K562 (cell line): ENCODE data around the gene TSPAN15. TPM values are rescaled to one million over a fixed set of nuclear protein-coding genes. Genes with fewer than 3 reads are reported as not detected.

ENCODE experiments used
- BRD4 ChIP-seq: fragments of 200-600 bp; sonication (generic); IDR thresholded peaks from 2 replicates; pipeline ENCODE4 v1.6.1; 2017; ENCODE audit warnings: inconsistent platforms
- CBX8 ChIP-seq: fragments of 200-600 bp; sonication (generic); IDR thresholded peaks from 2 replicates; pipeline ENCODE4 v1.6.1; 2012; ENCODE audit warnings: borderline replicate concordance, mixed run types, low read depth, mild to moderate bottlenecking, moderate library complexity, mixed read lengths, low read length, control low read depth, inconsistent platforms; ENCODE audit not compliant: poor library complexity, severe bottlenecking; ENCODE audit errors: extremely low read depth
- CEBPG ChIP-seq, 3 experiments: fragments of 200-800 bp in 1 of 3; sonication (Bioruptor generic) in 1 of 3; sonication (generic) in 1 of 3; formaldehyde crosslinking in 1 of 3; IDR thresholded peaks in 2 of 3; conservative IDR thresholded peaks in 1 of 3; 2 replicates each; pipeline versions ENCODE4 v1.6.1 to v1.8.0; 2016 to 2022; ENCODE audit warnings: missing compliant biosample characterization in 2 of 3, missing genetic modification characterization in 2 of 3, mild to moderate bottlenecking in 1 of 3, missing genetic modification reagents in 1 of 3
- DMBX1 ChIP-seq: fragments of 250-450 bp; sonication (Bioruptor Pico); IDR thresholded peaks from 2 replicates; pipeline ENCODE4 v1.8.0; 2022; ENCODE audit warnings: inconsistent platforms, mild to moderate bottlenecking, moderate library complexity, borderline replicate concordance
- EHMT2 ChIP-seq: fragments of 450-650 bp; IDR thresholded peaks from 2 replicates; pipeline ENCODE4 v1.6.1; 2018; ENCODE audit warnings: antibody characterized with exemption
- EP300 ChIP-seq: IDR thresholded peaks from 2 replicates; pipeline ENCODE4 v1.6.1; 2012; ENCODE audit warnings: low read length, improper control_type of control experiment
- NCOA6 ChIP-seq: fragments of 450-650 bp; IDR thresholded peaks from 2 replicates; pipeline ENCODE4 v1.6.1; 2017; ENCODE audit warnings: mild to moderate bottlenecking
- NFIC ChIP-seq: fragments of 450-650 bp; IDR thresholded peaks from 2 replicates; pipeline ENCODE4 v1.6.1; 2017; ENCODE audit warnings: mild to moderate bottlenecking, inconsistent platforms
- NR3C1 ChIP-seq: sonication (generic); formaldehyde crosslinking; IDR thresholded peaks from 2 replicates; pipeline ENCODE4 v1.8.1; 2022; ENCODE audit warnings: missing genetic modification reagents
- PTBP1 ChIP-seq: fragments of 200-400 bp; formaldehyde crosslinking; IDR thresholded peaks from 2 replicates; pipeline ENCODE4 v1.6.1; 2017; ENCODE audit warnings: low read depth, low read length
- RBM15 ChIP-seq: fragments of 200-400 bp; formaldehyde crosslinking; IDR thresholded peaks from 2 replicates; pipeline ENCODE4 v1.6.1; 2018; ENCODE audit warnings: mild to moderate bottlenecking, low read length, moderate library complexity; ENCODE audit not compliant: insufficient read depth
- SMC3 ChIP-seq: conservative IDR thresholded peaks from 2 replicates; pipeline ENCODE4 v1.6.1; 2011; ENCODE audit warnings: low read depth, low read length, improper control_type of control experiment; ENCODE audit not compliant: insufficient read depth
- SP2 ChIP-seq: IDR thresholded peaks from 2 replicates; pipeline ENCODE4 v1.6.1; 2011; ENCODE audit warnings: mild to moderate bottlenecking, low read depth, low read length, moderate library complexity; ENCODE audit not compliant: poor library complexity, severe bottlenecking; ENCODE audit errors: extremely low read depth
- STAT5B ChIP-seq: fragments of 250-450 bp; sonication (Bioruptor Pico); IDR thresholded peaks from 2 replicates; pipeline ENCODE4 v1.8.0; 2021; ENCODE audit warnings: mild to moderate bottlenecking, inconsistent platforms
- TAL1 ChIP-seq: fragments of 450-650 bp; IDR thresholded peaks from 2 replicates; pipeline ENCODE4 v1.6.1; 2016; ENCODE audit warnings: mild to moderate bottlenecking
- TCF3 ChIP-seq: sonication (generic); formaldehyde crosslinking; IDR thresholded peaks from 2 replicates; pipeline ENCODE4 v1.4.0; 2020; ENCODE audit warnings: mild to moderate bottlenecking, missing genetic modification reagents
- XRCC4 ChIP-seq: IDR thresholded peaks from one replicate; pipeline ENCODE4 v1.6.1; 2011; ENCODE audit not compliant: insufficient read depth, insufficient read length; ENCODE audit errors: extremely low read depth
- ZNF165 ChIP-seq: fragments of 250-450 bp; sonication (Bioruptor Pico); IDR thresholded peaks from 2 replicates; pipeline ENCODE4 v1.4.0; 2020; ENCODE audit warnings: borderline replicate concordance
- ZNF239 ChIP-seq: fragments of 250-450 bp; sonication (Bioruptor Pico); IDR thresholded peaks from 2 replicates; pipeline ENCODE4 v1.4.0; 2020; ENCODE audit warnings: mild to moderate bottlenecking
- ZNF76 ChIP-seq: fragments of 250-450 bp; sonication (Bioruptor Pico); IDR thresholded peaks from 2 replicates; pipeline ENCODE4 v1.4.0; 2020; ENCODE audit warnings: mild to moderate bottlenecking, moderate library complexity, borderline replicate concordance
- ZZZ3 ChIP-seq: fragments of 450-650 bp; IDR thresholded peaks from 2 replicates; pipeline ENCODE4 v1.6.1; 2016; ENCODE audit warnings: antibody characterized with exemption, mild to moderate bottlenecking, moderate library complexity
- polyA plus RNA-seq, 8 experiments: library from polyadenylated mRNA; depleted of rRNA in 4 of 8; stranded (reverse) in 5 of 8; unstranded in 3 of 8; fragments of >200 nt; fragmentation: Nextera tagmentation in 2 of 8; fragmentation: Illumina TruSeq in 1 of 8; extraction: Ambion mirVana in 2 of 8; extraction: Trizol in 1 of 8; gene quantifications; 2 replicates each; pipeline versions ENCODE4 v1.2.1 to v1.2.3, GENCODE V29; 2011 to 2014; ENCODE audit warnings: inconsistent platforms in 1 of 8, missing spikeins in 1 of 8
- total RNA-seq, 7 experiments: library from RNA; depleted of rRNA in 6 of 7; stranded (reverse); fragments of >200 nt in 6 of 7; fragmentation: Illumina TruSeq in 2 of 7; extraction: Trizol in 2 of 7; gene quantifications; 2 replicates each; pipeline versions ENCODE4 v1.2.1 to v1.2.3, GENCODE V29; 2011 to 2021; ENCODE audit warnings: low replicate concordance in 1 of 7
- TF ChIP-seq, protein P1 (sequence below): fragments of 450-650 bp; IDR thresholded peaks from 2 replicates; pipeline ENCODE4 v1.7.0; 2016; ENCODE audit warnings: borderline replicate concordance
- TF ChIP-seq, protein P2 (sequence below): fragments of 450-650 bp; IDR thresholded peaks from 2 replicates; pipeline ENCODE4 v1.6.1; 2016
- TF ChIP-seq, protein P3 (sequence below): fragments of 250-450 bp; sonication (Bioruptor Pico); IDR thresholded peaks from 2 replicates; pipeline ENCODE4 v1.5.0; 2021
- TF ChIP-seq, protein P4 (sequence below): fragments of 450-650 bp; IDR thresholded peaks from 2 replicates; pipeline ENCODE4 v1.6.1; 2014; ENCODE audit warnings: low read depth, mild to moderate bottlenecking, moderate library complexity, borderline replicate concordance

TSPAN15 gene
- total and polyA plus RNA-seq, 9 of the 15 experiments (the other 6 are each of a cell fraction or from before 2014, with no cell fraction given), result 0.33 to 1.0 (median 0.45) TPM; not detected in 2

DNA sequence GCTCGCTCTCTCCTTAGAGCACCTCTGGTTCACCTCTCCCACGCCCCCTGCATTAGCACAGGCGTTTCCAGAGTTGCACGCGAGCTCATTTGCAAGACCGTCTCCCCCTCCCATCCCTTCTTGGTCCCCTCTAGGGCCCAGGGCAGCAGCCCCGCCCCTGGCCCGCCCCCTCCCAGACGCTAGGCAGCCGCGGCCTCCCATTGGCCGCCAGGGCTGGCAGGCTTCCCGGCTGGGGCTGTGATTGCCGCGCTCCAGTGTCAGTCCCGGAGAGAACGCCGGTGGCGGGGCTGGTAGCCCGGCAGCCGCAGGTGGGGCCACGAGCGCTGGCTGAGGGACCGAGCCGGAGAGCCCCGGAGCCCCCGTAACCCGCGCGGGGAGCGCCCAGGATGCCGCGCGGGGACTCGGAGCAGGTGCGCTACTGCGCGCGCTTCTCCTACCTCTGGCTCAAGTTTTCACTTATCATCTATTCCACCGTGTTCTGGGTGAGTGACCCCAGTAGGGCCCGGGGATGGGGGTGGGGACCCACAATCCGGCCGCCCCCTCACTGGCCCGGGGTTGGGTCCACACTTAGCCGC is at the start of gene TSPAN15 (continued):
- TF ChIP-seq, protein P1, sequence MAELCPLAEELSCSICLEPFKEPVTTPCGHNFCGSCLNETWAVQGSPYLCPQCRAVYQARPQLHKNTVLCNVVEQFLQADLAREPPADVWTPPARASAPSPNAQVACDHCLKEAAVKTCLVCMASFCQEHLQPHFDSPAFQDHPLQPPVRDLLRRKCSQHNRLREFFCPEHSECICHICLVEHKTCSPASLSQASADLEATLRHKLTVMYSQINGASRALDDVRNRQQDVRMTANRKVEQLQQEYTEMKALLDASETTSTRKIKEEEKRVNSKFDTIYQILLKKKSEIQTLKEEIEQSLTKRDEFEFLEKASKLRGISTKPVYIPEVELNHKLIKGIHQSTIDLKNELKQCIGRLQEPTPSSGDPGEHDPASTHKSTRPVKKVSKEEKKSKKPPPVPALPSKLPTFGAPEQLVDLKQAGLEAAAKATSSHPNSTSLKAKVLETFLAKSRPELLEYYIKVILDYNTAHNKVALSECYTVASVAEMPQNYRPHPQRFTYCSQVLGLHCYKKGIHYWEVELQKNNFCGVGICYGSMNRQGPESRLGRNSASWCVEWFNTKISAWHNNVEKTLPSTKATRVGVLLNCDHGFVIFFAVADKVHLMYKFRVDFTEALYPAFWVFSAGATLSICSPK, result no peak
- TF ChIP-seq ZZZ3 (no peak), EHMT2 (no peak), XRCC4 (no peak), BRD4 (no peak), ZNF165 (CRISPR knock-in tag) (no peak), ZNF76 (CRISPR knock-in tag) (no peak), PTBP1 (no peak), EP300 (no peak), STAT5B (CRISPR knock-in tag) (no peak), SMC3 (no peak), NFIC (0 out of 2 replicates have a peak, but pooled peaks have one; percentile 27), TAL1 (no peak), NR3C1 (CRISPR knock-in tag) (no peak), RBM15 (no peak), CBX8 (no peak), NCOA6 (no peak), TCF3 (CRISPR knock-in tag) (no peak), ZNF239 (CRISPR knock-in tag) (no peak), CEBPG (CRISPR knock-in tag; IDR thresholded peaks at IDR 0.05) (no peak), CEBPG (tag; conservative IDR thresholded peaks at IDR 0.05 in 1 of 2, IDR thresholded peaks at IDR 0.05 in 1 of 2) (no peak), SP2 (peak; percentile 72), DMBX1 (CRISPR knock-in tag) (no peak)
- TF ChIP-seq, protein P2, sequence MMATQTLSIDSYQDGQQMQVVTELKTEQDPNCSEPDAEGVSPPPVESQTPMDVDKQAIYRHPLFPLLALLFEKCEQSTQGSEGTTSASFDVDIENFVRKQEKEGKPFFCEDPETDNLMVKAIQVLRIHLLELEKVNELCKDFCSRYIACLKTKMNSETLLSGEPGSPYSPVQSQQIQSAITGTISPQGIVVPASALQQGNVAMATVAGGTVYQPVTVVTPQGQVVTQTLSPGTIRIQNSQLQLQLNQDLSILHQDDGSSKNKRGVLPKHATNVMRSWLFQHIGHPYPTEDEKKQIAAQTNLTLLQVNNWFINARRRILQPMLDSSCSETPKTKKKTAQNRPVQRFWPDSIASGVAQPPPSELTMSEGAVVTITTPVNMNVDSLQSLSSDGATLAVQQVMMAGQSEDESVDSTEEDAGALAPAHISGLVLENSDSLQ, result peak; percentile 99
- TF ChIP-seq, protein P3, sequence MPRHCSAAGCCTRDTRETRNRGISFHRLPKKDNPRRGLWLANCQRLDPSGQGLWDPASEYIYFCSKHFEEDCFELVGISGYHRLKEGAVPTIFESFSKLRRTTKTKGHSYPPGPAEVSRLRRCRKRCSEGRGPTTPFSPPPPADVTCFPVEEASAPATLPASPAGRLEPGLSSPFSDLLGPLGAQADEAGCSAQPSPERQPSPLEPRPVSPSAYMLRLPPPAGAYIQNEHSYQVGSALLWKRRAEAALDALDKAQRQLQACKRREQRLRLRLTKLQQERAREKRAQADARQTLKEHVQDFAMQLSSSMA (CRISPR knock-in tag), result no peak
- TF ChIP-seq, protein P4, sequence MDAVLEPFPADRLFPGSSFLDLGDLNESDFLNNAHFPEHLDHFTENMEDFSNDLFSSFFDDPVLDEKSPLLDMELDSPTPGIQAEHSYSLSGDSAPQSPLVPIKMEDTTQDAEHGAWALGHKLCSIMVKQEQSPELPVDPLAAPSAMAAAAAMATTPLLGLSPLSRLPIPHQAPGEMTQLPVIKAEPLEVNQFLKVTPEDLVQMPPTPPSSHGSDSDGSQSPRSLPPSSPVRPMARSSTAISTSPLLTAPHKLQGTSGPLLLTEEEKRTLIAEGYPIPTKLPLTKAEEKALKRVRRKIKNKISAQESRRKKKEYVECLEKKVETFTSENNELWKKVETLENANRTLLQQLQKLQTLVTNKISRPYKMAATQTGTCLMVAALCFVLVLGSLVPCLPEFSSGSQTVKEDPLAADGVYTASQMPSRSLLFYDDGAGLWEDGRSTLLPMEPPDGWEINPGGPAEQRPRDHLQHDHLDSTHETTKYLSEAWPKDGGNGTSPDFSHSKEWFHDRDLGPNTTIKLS, result no peak
